Measurements from ENCODE around the gene ZNF385A.
A peak's percentile ranks its signal among the peaks of the same experiment; 100 is the strongest.

DNA sequence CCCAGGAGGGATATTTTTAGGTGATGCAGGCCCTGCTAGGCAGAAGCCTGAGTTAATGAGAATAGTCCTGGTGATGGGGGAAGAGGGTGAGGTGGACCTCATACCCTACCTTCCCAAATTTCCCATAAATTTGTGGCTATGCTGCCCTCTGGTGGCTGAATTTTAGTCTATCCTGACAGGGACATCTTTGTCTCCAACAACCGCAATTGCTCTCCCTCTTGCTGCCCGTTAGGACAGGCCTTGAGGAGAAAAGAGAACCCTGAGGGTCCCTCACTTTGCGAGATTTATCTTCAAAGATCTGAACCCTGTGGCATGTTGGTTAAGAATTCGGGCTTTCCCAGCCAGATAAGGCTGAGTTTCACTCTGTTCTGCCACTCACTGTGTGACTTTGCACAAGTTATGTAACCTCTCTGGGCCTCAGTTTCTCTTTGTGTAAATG is 9.8 kb upstream of the ZNF385A start:
- TF ChIP-seq, protein P1, sequence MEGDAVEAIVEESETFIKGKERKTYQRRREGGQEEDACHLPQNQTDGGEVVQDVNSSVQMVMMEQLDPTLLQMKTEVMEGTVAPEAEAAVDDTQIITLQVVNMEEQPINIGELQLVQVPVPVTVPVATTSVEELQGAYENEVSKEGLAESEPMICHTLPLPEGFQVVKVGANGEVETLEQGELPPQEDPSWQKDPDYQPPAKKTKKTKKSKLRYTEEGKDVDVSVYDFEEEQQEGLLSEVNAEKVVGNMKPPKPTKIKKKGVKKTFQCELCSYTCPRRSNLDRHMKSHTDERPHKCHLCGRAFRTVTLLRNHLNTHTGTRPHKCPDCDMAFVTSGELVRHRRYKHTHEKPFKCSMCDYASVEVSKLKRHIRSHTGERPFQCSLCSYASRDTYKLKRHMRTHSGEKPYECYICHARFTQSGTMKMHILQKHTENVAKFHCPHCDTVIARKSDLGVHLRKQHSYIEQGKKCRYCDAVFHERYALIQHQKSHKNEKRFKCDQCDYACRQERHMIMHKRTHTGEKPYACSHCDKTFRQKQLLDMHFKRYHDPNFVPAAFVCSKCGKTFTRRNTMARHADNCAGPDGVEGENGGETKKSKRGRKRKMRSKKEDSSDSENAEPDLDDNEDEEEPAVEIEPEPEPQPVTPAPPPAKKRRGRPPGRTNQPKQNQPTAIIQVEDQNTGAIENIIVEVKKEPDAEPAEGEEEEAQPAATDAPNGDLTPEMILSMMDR (IDR thresholded peaks at IDR 0.05; ENCODE audit: extremely low read depth in 1 of 2, insufficient read depth in 1 of 2, low read depth in 1 of 2, low read length in 2 of 2) = peak; percentile 62 to 67
- TF ChIP-seq POLR2AphosphoS5 (IDR thresholded peaks at IDR 0.05; ENCODE audit: insufficient read depth, low read depth, low read length) (no peak), EZH2 (IDR thresholded peaks at IDR 0.05; ENCODE audit: borderline replicate concordance, low read depth, low read length, severe bottlenecking) (no peak), POLR2A (IDR thresholded peaks at IDR 0.05; ENCODE audit: low read depth, low read length) (no peak)

Measured in endothelial cell of umbilical vein (primary cell).